Effector memory CD8-positive, alpha-beta T cell (primary cell): ENCODE measurements around the gene PRR5.

ENCODE experiments used
- ATAC-seq: fragments of 150-1000 bp; cut with Tn5 transposase; replicated peaks from 2 replicates; pipeline ENCODE4 v1.10.0; 2021; ENCODE audit warnings: mild to moderate bottlenecking, moderate library complexity
- DNase-seq, 3 experiments: peaks; one replicate each; pipeline ENCODE4 v3.0.0; 2021
- H3K27ac Mint-ChIP-seq, 2 donors: one replicate each; pipeline ENCODE4 v1.8.0; 2022; ENCODE audit warnings: mild to moderate bottlenecking in 2 of 2, mixed read lengths in 2 of 2, moderate library complexity in 2 of 2
- H3K27me3 Mint-ChIP-seq, 2 donors: one replicate each; pipeline ENCODE4 v1.8.0; 2022; ENCODE audit warnings: mixed read lengths in 2 of 2
- H3K36me3 Mint-ChIP-seq: one replicate; pipeline ENCODE4 v1.8.0; 2022; ENCODE audit warnings: mild to moderate bottlenecking, moderate library complexity, mixed read lengths; ENCODE audit not compliant: insufficient read depth
- H3K4me1 Mint-ChIP-seq, 2 donors: one replicate each; pipeline ENCODE4 v1.8.0; 2022; ENCODE audit warnings: low read depth in 2 of 2, mixed read lengths in 2 of 2
- H3K4me3 Mint-ChIP-seq, 2 donors: one replicate each; pipeline ENCODE4 v1.8.0; 2022; ENCODE audit warnings: mild to moderate bottlenecking in 2 of 2, mixed read lengths in 2 of 2, moderate library complexity in 2 of 2
- H3K9me3 Mint-ChIP-seq, 2 donors: one replicate each; pipeline ENCODE4 v1.8.0; 2022; ENCODE audit warnings: mixed read lengths in 2 of 2

Gene PRR5

GRCh38 chr22:44758344-44758973, 56.5 kb downstream of the PRR5 start:
- ATAC-seq: no peak
- no peak overlapping the region for H3K27ac Mint-ChIP-seq
- no peak overlapping the region for H3K4me3 Mint-ChIP-seq
- H3K27me3 Mint-ChIP-seq: peaks cover 59 to 68% of the 10 kb centered on the region in 2 donors
- H3K9me3 Mint-ChIP-seq: peaks cover 3 to 8% of the 10 kb centered on the region in 2 donors
- H3K4me1 Mint-ChIP-seq: peaks cover 2 to 4% of the 10 kb centered on the region in 2 donors
- DNase-seq: no peak
- no peaks in the 10 kb centered on the region for H3K36me3 Mint-ChIP-seq

DNA sequence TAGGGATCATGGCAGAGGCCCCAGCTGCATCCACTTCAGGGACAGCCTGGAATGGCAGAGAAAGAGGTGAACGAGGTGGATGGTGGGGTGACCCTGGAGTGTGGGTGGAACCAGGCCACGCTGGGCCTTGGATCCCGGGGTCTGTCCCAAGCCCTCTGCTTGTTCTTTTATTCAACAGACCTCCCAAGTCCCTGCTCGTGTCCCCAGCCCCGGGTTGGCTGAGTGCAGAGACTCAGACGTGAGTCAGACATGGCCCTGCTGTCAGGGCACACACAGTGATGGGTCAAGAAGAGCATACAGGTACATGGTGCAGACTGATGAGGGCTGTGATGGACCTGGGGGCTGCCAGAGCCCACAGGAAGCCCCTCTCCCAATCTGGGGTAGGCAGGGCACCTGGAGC, 57.0 kb downstream of the PRR5 start:
- H3K27me3 Mint-ChIP-seq: peaks cover 53 to 65% of the 10 kb centered on the region in 2 donors
- ATAC-seq (no peak), DNase-seq (no peak)
- peaks cover 3 to 8% of the 10 kb centered on the region in 2 donors for H3K9me3 Mint-ChIP-seq
- H3K36me3 Mint-ChIP-seq: no peaks in the 10 kb centered on the region
- peaks cover under 1 to 2% of the 10 kb centered on the region in 2 donors for H3K4me1 Mint-ChIP-seq
- H3K27ac Mint-ChIP-seq: no peak overlapping the region
- H3K4me3 Mint-ChIP-seq: no peak overlapping the region

- no peak overlapping the region for H3K4me3 Mint-ChIP-seq
- peaks cover 47 to 58% of the 10 kb centered on the region in 2 donors for H3K27me3 Mint-ChIP-seq
- no peak for DNase-seq
- peaks cover 0 to 3% of the 10 kb centered on the region in 2 donors for H3K4me1 Mint-ChIP-seq
- no peak overlapping the region for H3K27ac Mint-ChIP-seq
- no peak for ATAC-seq
- H3K9me3 Mint-ChIP-seq: peaks cover 3 to 8% of the 10 kb centered on the region in 2 donors
- H3K36me3 Mint-ChIP-seq: peaks cover 1% of the 10 kb centered on the region
Measured at GRCh38 chr22:44759430-44760310, 57.7 kb downstream of the PRR5 start.

DNA sequence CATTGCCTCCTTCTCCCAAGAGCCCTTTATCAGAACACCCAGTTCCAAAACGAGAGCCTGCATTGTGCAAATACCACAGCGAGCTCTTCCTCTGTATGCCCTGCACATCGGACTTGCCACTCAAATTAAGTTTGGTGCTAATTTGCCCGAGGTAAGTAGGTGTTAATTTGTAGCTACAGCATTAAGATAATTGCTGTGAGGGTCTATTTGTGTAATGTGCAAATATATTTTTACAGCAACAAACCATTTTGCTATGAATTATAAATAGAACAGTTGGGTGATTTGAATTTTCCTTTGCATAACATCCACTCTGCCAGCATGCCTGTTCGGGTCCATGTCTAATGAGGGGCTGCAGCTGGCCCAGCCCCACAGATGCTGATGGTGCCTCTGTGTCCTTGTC, 58.5 kb downstream of the PRR5 start:
- DNase-seq (no peak), ATAC-seq (no peak)
- H3K4me1 Mint-ChIP-seq: peaks cover 0 to 5% of the 10 kb centered on the region in 2 donors
- no peak overlapping the region for H3K4me3 Mint-ChIP-seq
- H3K9me3 Mint-ChIP-seq: peaks cover 3 to 8% of the 10 kb centered on the region in 2 donors
- H3K36me3 Mint-ChIP-seq: peaks cover 3% of the 10 kb centered on the region
- no peak overlapping the region for H3K27ac Mint-ChIP-seq
- peaks cover 38 to 50% of the 10 kb centered on the region in 2 donors for H3K27me3 Mint-ChIP-seq

DNA sequence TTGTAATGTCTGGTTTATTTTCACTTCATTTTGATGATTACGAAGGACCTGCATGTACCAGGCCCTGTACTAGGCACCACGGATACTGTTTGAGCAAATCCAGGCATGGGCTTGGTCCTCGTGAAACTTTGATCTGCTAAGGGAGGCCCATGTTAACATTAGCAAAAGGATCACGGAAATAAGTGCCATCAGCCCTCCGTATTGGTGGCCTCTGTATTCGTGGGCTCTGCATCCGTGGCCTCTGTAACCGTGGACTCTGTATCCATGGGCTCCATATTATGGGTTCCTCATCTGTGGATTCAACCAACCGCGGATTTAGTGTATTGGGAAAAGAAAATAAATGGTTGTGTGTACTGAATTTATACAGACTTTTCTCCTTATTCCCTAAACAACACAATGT, 59.0 kb downstream of the PRR5 start:
- no peak for DNase-seq
- no peak overlapping the region for H3K27ac Mint-ChIP-seq
- ATAC-seq: no peak

DNA sequence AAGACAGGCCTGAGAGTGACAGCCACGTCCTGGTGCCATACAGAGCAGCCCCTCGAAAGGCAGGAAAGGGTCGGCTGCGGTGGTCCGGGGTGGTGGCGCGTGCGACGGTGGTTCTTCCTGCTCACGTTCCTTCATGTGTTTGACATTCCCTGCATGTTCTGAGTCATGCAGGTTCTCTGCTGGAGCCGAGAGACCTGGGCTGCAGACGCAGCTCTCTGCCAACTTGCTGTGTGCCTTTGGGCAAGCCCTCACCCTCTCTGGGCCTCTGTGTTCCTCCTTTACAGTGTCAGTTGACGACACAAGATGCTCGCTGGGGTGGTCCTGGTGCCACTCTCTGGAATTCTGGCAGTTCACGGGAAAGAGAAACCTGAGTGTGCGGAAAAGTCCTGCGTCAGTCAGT, 62.4 kb downstream of the PRR5 start:
- Mint-ChIP-seq H3K27me3 (peaks cover under 1 to 21% of the 10 kb centered on the region in 2 donors), H3K4me1 (peaks cover 0 to 4% of the 10 kb centered on the region in 2 donors), H3K4me3 (no peak overlapping the region), H3K9me3 (peaks cover 3 to 8% of the 10 kb centered on the region in 2 donors), H3K36me3 (peaks cover 7% of the 10 kb centered on the region), H3K27ac (no peak overlapping the region)
- DNase-seq: no peak
- ATAC-seq: no peak

More for the DNA sequence above, 59.0 kb downstream of the PRR5 start:
- Mint-ChIP-seq H3K9me3 (peaks cover 3 to 8% of the 10 kb centered on the region in 2 donors), H3K36me3 (peaks cover 3% of the 10 kb centered on the region), H3K4me3 (no peak overlapping the region), H3K27me3 (peaks cover 33 to 45% of the 10 kb centered on the region in 2 donors), H3K4me1 (peaks cover 0 to 3% of the 10 kb centered on the region in 2 donors)

DNA sequence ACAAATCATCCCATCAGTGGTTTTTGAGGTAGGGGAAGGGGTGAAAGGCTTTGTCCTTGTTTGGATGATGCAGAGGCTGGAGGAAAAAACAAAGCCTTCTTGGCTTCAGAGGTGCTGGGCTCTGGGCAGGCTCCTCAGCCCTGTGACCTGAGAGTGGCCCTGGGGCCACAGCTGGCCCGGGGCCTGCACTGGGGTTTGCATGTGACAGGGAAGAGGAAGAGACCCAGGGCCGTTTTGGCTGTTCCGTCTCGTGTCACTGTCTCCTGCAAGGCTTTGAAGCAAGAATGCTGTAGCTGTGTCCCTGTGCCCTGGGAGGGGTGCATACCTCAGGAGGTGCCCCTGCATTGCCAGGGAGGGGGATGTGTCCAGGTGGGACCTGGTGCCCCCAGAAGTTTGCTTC, 63.0 kb downstream of the PRR5 start:
- ATAC-seq (no peak), DNase-seq (no peak)
- Mint-ChIP-seq H3K4me3 (no peak overlapping the region), H3K4me1 (peaks cover 0 to 4% of the 10 kb centered on the region in 2 donors), H3K36me3 (peaks cover 7% of the 10 kb centered on the region), H3K27ac (no peak overlapping the region), H3K27me3 (peaks cover 0 to 19% of the 10 kb centered on the region in 2 donors), H3K9me3 (peaks cover 3 to 8% of the 10 kb centered on the region in 2 donors)

DNA sequence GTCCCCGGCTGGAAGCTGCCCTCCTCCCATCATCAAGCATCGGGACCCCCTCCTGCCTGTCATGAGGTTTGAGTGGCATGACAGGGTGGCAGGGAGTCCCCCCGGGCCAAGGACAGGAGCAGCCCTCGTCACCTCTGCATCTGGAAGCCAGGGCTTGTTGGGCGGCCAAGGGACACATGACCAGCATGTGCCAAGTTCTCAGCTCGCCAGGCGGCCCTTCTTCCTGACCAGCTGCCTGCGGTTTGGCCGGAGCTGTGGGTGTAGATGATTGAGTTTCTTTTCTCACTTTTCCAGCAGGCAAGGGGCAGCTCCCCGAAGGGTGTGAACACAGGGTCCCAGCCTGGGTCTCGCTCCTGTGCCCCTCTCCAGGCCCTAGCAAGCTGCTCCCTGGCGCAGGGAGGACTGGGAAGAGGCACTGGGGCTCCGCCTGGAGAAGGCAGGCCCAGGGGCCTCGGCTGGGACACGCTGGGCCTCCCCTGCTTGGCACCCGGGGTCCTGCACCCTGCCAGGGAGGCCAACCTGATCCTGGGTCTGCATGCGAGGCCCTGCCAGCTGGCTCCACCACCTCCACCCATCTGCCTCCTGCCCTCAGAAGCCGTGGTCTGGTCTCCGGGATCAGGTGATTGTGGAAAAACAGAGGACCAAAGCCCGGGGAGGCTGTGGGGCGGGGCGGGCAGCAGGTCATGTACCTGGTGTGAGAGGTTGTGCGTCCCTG, 63.7 kb downstream of the PRR5 start:
- Mint-ChIP-seq H3K27me3 (peaks cover 0 to 19% of the 10 kb centered on the region in 2 donors), H3K27ac (no peak overlapping the region), H3K4me1 (peaks cover 0 to 4% of the 10 kb centered on the region in 2 donors), H3K4me3 (no peak overlapping the region), H3K36me3 (peaks cover 7% of the 10 kb centered on the region), H3K9me3 (peaks cover 3 to 8% of the 10 kb centered on the region in 2 donors)
- DNase-seq (no peak), ATAC-seq (no peak)

DNA sequence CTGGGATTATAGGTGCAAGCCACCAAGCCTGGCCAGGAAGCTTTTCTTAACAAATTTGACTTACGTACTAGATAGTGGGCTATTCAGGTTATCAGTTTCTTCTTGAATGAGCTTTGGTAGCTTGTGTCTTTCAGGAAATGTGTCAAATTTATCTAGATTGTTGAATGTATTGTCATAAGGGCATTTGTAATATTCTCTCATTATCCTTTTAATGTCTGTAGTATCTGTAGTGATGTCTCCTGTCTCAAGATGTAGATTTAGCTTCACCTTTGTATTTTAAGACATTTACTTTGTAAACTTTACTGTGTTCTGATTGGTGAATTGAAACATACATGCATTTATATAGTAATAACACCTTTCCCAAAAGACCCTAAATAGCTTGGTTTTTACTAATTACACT, 71.1 kb downstream of the PRR5 start:
- no peaks in the 10 kb centered on the region for H3K4me1 Mint-ChIP-seq
- H3K9me3 Mint-ChIP-seq: no peaks in the 10 kb centered on the region
- no peaks in the 10 kb centered on the region for H3K36me3 Mint-ChIP-seq
- DNase-seq (no peak), ATAC-seq (no peak)
- H3K4me3 Mint-ChIP-seq: no peak overlapping the region
- no peak overlapping the region for H3K27ac Mint-ChIP-seq
- peaks cover 0 to 7% of the 10 kb centered on the region in 2 donors for H3K27me3 Mint-ChIP-seq

GRCh38 chr22:44775862-44776261, 73.9 kb downstream of the PRR5 start:
- Mint-ChIP-seq H3K4me1 (no peaks in the 10 kb centered on the region), H3K27ac (no peak overlapping the region), H3K27me3 (peaks cover 0 to 15% of the 10 kb centered on the region in 2 donors), H3K36me3 (no peaks in the 10 kb centered on the region), H3K4me3 (no peak overlapping the region), H3K9me3 (no peaks in the 10 kb centered on the region)
- ATAC-seq (no peak), DNase-seq (no peak)

GRCh38 chr22:44776605-44777363, 74.8 kb downstream of the PRR5 start:
- no peaks in the 10 kb centered on the region for H3K9me3 Mint-ChIP-seq
- H3K27ac Mint-ChIP-seq: no peak overlapping the region
- ATAC-seq: no peak
- no peaks in the 10 kb centered on the region for H3K4me1 Mint-ChIP-seq
- no peaks in the 10 kb centered on the region for H3K36me3 Mint-ChIP-seq
- H3K27me3 Mint-ChIP-seq: peaks cover 0 to 15% of the 10 kb centered on the region in 2 donors
- no peak overlapping the region for H3K4me3 Mint-ChIP-seq
- no peak for DNase-seq

DNA sequence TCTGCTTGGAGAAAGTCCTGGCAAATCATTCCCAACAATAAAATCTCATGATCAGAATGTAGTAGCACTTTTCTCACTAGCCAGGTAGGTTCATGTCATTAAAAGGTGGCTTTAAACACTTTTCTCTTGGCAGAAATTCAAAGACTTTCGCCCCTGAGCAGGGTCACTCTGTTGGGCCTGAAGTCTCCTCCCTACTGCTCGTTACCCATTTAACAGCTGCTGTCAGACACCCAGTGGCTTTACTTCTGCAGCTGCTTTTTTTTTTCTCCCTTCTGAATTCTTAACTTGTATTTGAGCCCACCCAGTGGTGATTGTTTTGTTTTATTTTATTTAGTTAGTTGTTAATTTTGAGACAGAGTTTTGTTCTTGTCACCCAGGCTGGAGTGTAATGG, 75.4 kb downstream of the PRR5 start:
- H3K36me3 Mint-ChIP-seq: no peaks in the 10 kb centered on the region
- DNase-seq (no peak), ATAC-seq (no peak)
- H3K27ac Mint-ChIP-seq: no peak overlapping the region
- no peaks in the 10 kb centered on the region for H3K4me1 Mint-ChIP-seq
- no peaks in the 10 kb centered on the region for H3K9me3 Mint-ChIP-seq
- no peak overlapping the region for H3K4me3 Mint-ChIP-seq
- peaks cover 0 to 17% of the 10 kb centered on the region in 2 donors for H3K27me3 Mint-ChIP-seq
